Measurements from ENCODE around the gene NPR2. TPM values are rescaled to one million over a fixed set of nuclear protein-coding genes. Genes with fewer than 3 reads are reported as not detected.

The NPR2 gene
- total RNA-seq, 4 donors from 2014 or later = 12.7 to 39.3 (median 34.5) TPM

GRCh38 chr9:35826071-35826701, 34.8 kb downstream of the NPR2 start:
- ATAC-seq = peak; percentile 34
- Histone ChIP-seq H3K27me3 (no peaks in the 10 kb centered on the region), H3K27ac (peak overlapping the region in 2 of 4 donors; percentile 21 to 51), H3K36me3 (no peaks in the 10 kb centered on the region), H3K4me3 (no peak overlapping the region), H3K9me3 (no peaks in the 10 kb centered on the region), H3K4me1 (peaks cover 0 to 40% (median 16%) of the 10 kb centered on the region in 3 donors)
- WGBS, 2 donors (ENCODE audit: low coverage in 1 of 2) = 31 to 37% methylated on average over 4 of the region's 4 CpGs
- TF ChIP-seq POLR2AphosphoS5 (IDR thresholded peaks at IDR 0.05) (no peak), CTCF (IDR thresholded peaks at IDR 0.05) (peak; percentile 73 to 86 (median 82))

GRCh38 chr9:35827486-35827885, 36.1 kb downstream of the NPR2 start:
- Histone ChIP-seq H3K4me3 (no peak overlapping the region), H3K27me3 (no peaks in the 10 kb centered on the region), H3K36me3 (no peaks in the 10 kb centered on the region), H3K9me3 (no peaks in the 10 kb centered on the region), H3K27ac (peak overlapping the region in 3 of 4 donors; percentile 51 to 98 (median 95)), H3K4me1 (peaks cover 0 to 53% (median 16%) of the 10 kb centered on the region in 3 donors)
- TF ChIP-seq POLR2AphosphoS5 (IDR thresholded peaks at IDR 0.05) = peak; percentile 63
- no peak for TF ChIP-seq CTCF (IDR thresholded peaks at IDR 0.05)
- WGBS, 2 donors (ENCODE audit: low coverage in 1 of 2) = 36 to 49% methylated on average over 2 to 3 of the region's 3 CpGs
- no peak for ATAC-seq

GRCh38 chr9:35828716-35829083, 37.3 kb downstream of the NPR2 start, which contains the start of gene FAM221B:
Gene FAM221B, minus strand, starts transcription at chr9:35828732. Its CDS starts 2,571 bp downstream, at chr9:35826161.
- Histone ChIP-seq H3K27ac (peak within 1 kb of the TSS; percentile 80 to 98 (median 96)), H3K36me3 (no peaks in the 10 kb centered on the region), H3K4me1 (peaks cover 0 to 65% (median 21%) of the 10 kb centered on the region in 3 donors), H3K9me3 (no peaks in the 10 kb centered on the region), H3K4me3 (peak within 1 kb of the TSS; percentile 54 to 94), H3K27me3 (no peaks in the 10 kb centered on the region)
- TF ChIP-seq POLR2A (IDR thresholded peaks at IDR 0.05) (no peak), EP300 (IDR thresholded peaks at IDR 0.05) (no peak), CTCF (IDR thresholded peaks at IDR 0.05) (no peak), POLR2AphosphoS5 (IDR thresholded peaks at IDR 0.05) (no peak)
- ATAC-seq = no peak
- WGBS, 2 donors (ENCODE audit: low coverage in 1 of 2) = 3 to 4% methylated on average over 7 to 8 of the region's 21 CpGs

- TF ChIP-seq POLR2A (IDR thresholded peaks at IDR 0.05) = peak; percentile 20 to 64
- no peak for TF ChIP-seq EP300 (IDR thresholded peaks at IDR 0.05)
- TF ChIP-seq POLR2AphosphoS5 (IDR thresholded peaks at IDR 0.05) = no peak
- peak; percentile 93 for ATAC-seq
- Histone ChIP-seq H3K27ac (peak within 1 kb of the TSS; percentile 80 to 98 (median 96)), H3K9me3 (no peaks in the 10 kb centered on the region), H3K36me3 (peaks cover 0 to 1% of the 10 kb centered on the region in 2 donors), H3K4me3 (peak within 1 kb of the TSS; percentile 54 to 94), H3K4me1 (peaks cover 0 to 70% (median 21%) of the 10 kb centered on the region in 3 donors), H3K27me3 (no peaks in the 10 kb centered on the region)
- 0% methylated on average over 8 of the region's 53 CpGs; no CpG with 5 or more reads in 1 of the 2 donors for WGBS, 2 donors (ENCODE audit: low coverage in 1 of 2)
These were observed 37.8 kb downstream of the NPR2 start, which contains the start of gene TMEM8B for GRCh38 chr9:35829084-35829763. Gene TMEM8B, plus strand, starts transcription at chr9:35829228. Its CDS starts 220 bp downstream, at chr9:35829448.

GRCh38 chr9:35829764-35830096, 38.3 kb downstream of the NPR2 start:
- peaks cover 0 to 75% (median 21%) of the 10 kb centered on the region in 3 donors for H3K4me1 ChIP-seq
- H3K4me3 ChIP-seq = peak overlapping the region; percentile 54 to 94
- WGBS, 2 donors (ENCODE audit: low coverage in 1 of 2) = 11% methylated on average over 1 of the region's 2 CpGs; no CpG with 5 or more reads in 1 of the 2 donors
- H3K27ac ChIP-seq = peak overlapping the region; percentile 80 to 98 (median 96)
- H3K27me3 ChIP-seq = no peaks in the 10 kb centered on the region
- H3K9me3 ChIP-seq = no peaks in the 10 kb centered on the region
- no peak for TF ChIP-seq POLR2AphosphoS5 (IDR thresholded peaks at IDR 0.05)
- no peak for TF ChIP-seq POLR2A (IDR thresholded peaks at IDR 0.05)
- no peak for TF ChIP-seq EP300 (IDR thresholded peaks at IDR 0.05)
- no peak for TF ChIP-seq CTCF (IDR thresholded peaks at IDR 0.05)
- H3K36me3 ChIP-seq = peaks cover 0 to 5% of the 10 kb centered on the region in 2 donors
- no peak for ATAC-seq
